Endodermal cell (in vitro differentiated cells): ENCODE data around the gene TMX2. TPM values are rescaled to one million over a fixed set of nuclear protein-coding genes. Genes with fewer than 3 reads are reported as not detected.

Experiments used
- DNase-seq: peaks from one replicate; pipeline ENCODE4 v3.0.0-alpha.2; 2017
- H3K27ac ChIP-seq: 2 replicates; pipeline ENCODE4 v1.5.1; 2013; ENCODE audit warnings: mild to moderate bottlenecking, low read depth, low read length, moderate library complexity
- H3K27me3 ChIP-seq: 2 replicates; pipeline ENCODE4 v1.6.1; 2013; ENCODE audit warnings: mild to moderate bottlenecking, low read length, moderate library complexity; ENCODE audit not compliant: insufficient read depth, control insufficient read depth, poor library complexity, severe bottlenecking
- H3K36me3 ChIP-seq: 2 replicates; pipeline ENCODE4 v1.7.0; 2013; ENCODE audit warnings: mild to moderate bottlenecking, low read length, moderate library complexity; ENCODE audit not compliant: control insufficient read depth, insufficient read depth
- H3K4me1 ChIP-seq: one replicate; pipeline ENCODE4 v1.7.0; 2013; ENCODE audit warnings: low read length; ENCODE audit not compliant: control insufficient read depth, insufficient read depth
- H3K4me3 ChIP-seq: 2 replicates; pipeline ENCODE4 v1.5.1; 2013; ENCODE audit warnings: mild to moderate bottlenecking, low read length, moderate library complexity
- H3K9ac ChIP-seq: 2 replicates; pipeline ENCODE4 v1.6.1; 2013; ENCODE audit warnings: mild to moderate bottlenecking, low read length, moderate library complexity; ENCODE audit not compliant: poor library complexity, severe bottlenecking; ENCODE audit errors: extremely low read depth
- H3K9me3 ChIP-seq: 2 replicates; pipeline ENCODE4 v1.6.1; 2013; ENCODE audit warnings: mild to moderate bottlenecking, low read length, moderate library complexity; ENCODE audit not compliant: control insufficient read depth
- H3K27ac Mint-ChIP-seq: 2 replicates; pipeline ENCODE4 v1.8.0; 2020; ENCODE audit warnings: mixed read lengths
- H3K27me3 Mint-ChIP-seq: 2 replicates; pipeline ENCODE4 v1.8.0; 2021; ENCODE audit warnings: mild to moderate bottlenecking, mixed read lengths; ENCODE audit not compliant: insufficient read depth
- H3K36me3 Mint-ChIP-seq: 2 replicates; pipeline ENCODE4 v1.8.0; 2020; ENCODE audit warnings: low read depth, mixed read lengths
- H3K4me1 Mint-ChIP-seq: 2 replicates; pipeline ENCODE4 v1.8.0; 2020; ENCODE audit warnings: mixed read lengths
- H3K4me3 Mint-ChIP-seq: 2 replicates; pipeline ENCODE4 v1.8.0; 2020; ENCODE audit warnings: mild to moderate bottlenecking, moderate library complexity, mixed read lengths
- H3K9me3 Mint-ChIP-seq: 2 replicates; pipeline ENCODE4 v1.8.0; 2020; ENCODE audit warnings: mild to moderate bottlenecking, mixed read lengths
- CTCF ChIP-seq: fragments of 200-600 bp; sonication (generic); conservative IDR thresholded peaks from 2 replicates; pipeline ENCODE4 v1.5.0; 2021; ENCODE audit warnings: antibody characterized with exemption, mild to moderate bottlenecking
- WGBS, 2 experiments: methylation state at CpG; one replicate each; pipeline versions ENCODE4 v1.1.5 to v1.1.7; 2013; ENCODE audit warnings: missing lambda C conversion rate in 2 of 2, mixed read lengths in 1 of 2; ENCODE audit not compliant: insufficient coverage in 1 of 2, insufficient read length in 1 of 2; 5-methylcytosine and 5-hydroxymethylcytosine counted together
- total RNA-seq, 2 donors: library from RNA; stranded (reverse); fragmentation: NEBNext Ultra II Directional in 1 of 2; extraction: Animal tissue kit (Norgen Biotek cat#: 25700) in 1 of 2; gene quantifications; 2 replicates in 1 of 2; 3 replicates in 1 of 2; pipeline ENCODE4 v1.2.1, GENCODE V29; 2021

Gene TMX2
- total RNA-seq, 2 donors from 2014 or later, result 67.6 to 79.2 TPM

- no peaks in the 10 kb centered on the region for H3K27me3 ChIP-seq
- DNase-seq, result no peak
- TF ChIP-seq CTCF, result no peak
- H3K27me3 Mint-ChIP-seq, result no peaks in the 10 kb centered on the region
- H3K9ac ChIP-seq, result peak overlapping the region; percentile 97
- H3K27ac Mint-ChIP-seq, result peak overlapping the region; percentile 100
- H3K36me3 ChIP-seq, result peaks cover 22% of the 10 kb centered on the region
- H3K4me3 ChIP-seq, result peak overlapping the region; percentile 92
- peak overlapping the region; percentile 99 for H3K27ac ChIP-seq
- peaks cover 27% of the 10 kb centered on the region for H3K4me1 Mint-ChIP-seq
- no peaks in the 10 kb centered on the region for H3K9me3 Mint-ChIP-seq
- no peaks in the 10 kb centered on the region for H3K9me3 ChIP-seq
- 0 to 1% methylated on average over 21 to 31 of the region's 31 CpGs for WGBS, 2 experiments
- no peaks in the 10 kb centered on the region for H3K4me1 ChIP-seq
- H3K4me3 Mint-ChIP-seq, result peak overlapping the region; percentile 94
- peaks cover 22% of the 10 kb centered on the region for H3K36me3 Mint-ChIP-seq
Measured at GRCh38 chr11:57668434-57668782, 44.0 kb upstream of the TMX2 start.

- H3K4me1 ChIP-seq, result peaks cover 19% of the 10 kb centered on the region
- Mint-ChIP-seq H3K27me3 (no peaks in the 10 kb centered on the region), H3K36me3 (peaks cover 47% of the 10 kb centered on the region), H3K9me3 (no peaks in the 10 kb centered on the region), H3K27ac (peak overlapping the region; percentile 68), H3K4me3 (no peak overlapping the region), H3K4me1 (peaks cover 54% of the 10 kb centered on the region)
- no peak overlapping the region for H3K9ac ChIP-seq
- DNase-seq, result no peak
- TF ChIP-seq CTCF, result no peak
- H3K4me3 ChIP-seq, result peak overlapping the region; percentile 67
- peaks cover 46% of the 10 kb centered on the region for H3K36me3 ChIP-seq
- no peak overlapping the region for H3K27ac ChIP-seq
- no peaks in the 10 kb centered on the region for H3K9me3 ChIP-seq
- no peaks in the 10 kb centered on the region for H3K27me3 ChIP-seq
Measured at GRCh38 chr11:57674251-57674650, 38.1 kb upstream of the TMX2 start.

- peak overlapping the region; percentile 71 for H3K27ac Mint-ChIP-seq
- DNase-seq, result no peak
- no peaks in the 10 kb centered on the region for H3K27me3 ChIP-seq
- no peaks in the 10 kb centered on the region for H3K9me3 ChIP-seq
- H3K27me3 Mint-ChIP-seq, result no peaks in the 10 kb centered on the region
- peak; percentile 22 for TF ChIP-seq CTCF
- WGBS, 2 experiments, result 75 to 82% methylated on average over 2 to 3 of the region's 3 CpGs
- peak overlapping the region; percentile 67 for H3K4me3 ChIP-seq
- H3K9me3 Mint-ChIP-seq, result no peaks in the 10 kb centered on the region
- H3K9ac ChIP-seq, result no peak overlapping the region
- H3K4me1 Mint-ChIP-seq, result peaks cover 57% of the 10 kb centered on the region
- H3K27ac ChIP-seq, result no peak overlapping the region
- H3K4me1 ChIP-seq, result peaks cover 24% of the 10 kb centered on the region
- peaks cover 52% of the 10 kb centered on the region for H3K36me3 ChIP-seq
- peaks cover 47% of the 10 kb centered on the region for H3K36me3 Mint-ChIP-seq
- peak overlapping the region; percentile 28 for H3K4me3 Mint-ChIP-seq
Measured at GRCh38 chr11:57675176-57675941, 37.0 kb upstream of the TMX2 start.
